Osteocyte (in vitro differentiated cells): ENCODE measurements around the gene LCORL. TPM values are rescaled to one million over a fixed set of nuclear protein-coding genes. Genes with fewer than 3 reads are reported as not detected.

ENCODE experiments used
- DNase-seq: peaks from one replicate; pipeline ENCODE4 v3.0.0; 2021; ENCODE audit warnings: mixed read lengths; ENCODE audit not compliant: unreplicated experiment; ENCODE audit errors: extremely low spot score
- H3K27ac Mint-ChIP-seq: one replicate; pipeline ENCODE4 v1.8.0; 2021; ENCODE audit warnings: mild to moderate bottlenecking, mixed read lengths; ENCODE audit not compliant: unreplicated experiment
- H3K27me3 Mint-ChIP-seq: one replicate; pipeline ENCODE4 v1.8.0; 2021; ENCODE audit warnings: mixed read lengths; ENCODE audit not compliant: unreplicated experiment
- H3K36me3 Mint-ChIP-seq: one replicate; pipeline ENCODE4 v1.8.0; 2021; ENCODE audit warnings: mixed read lengths; ENCODE audit not compliant: unreplicated experiment
- H3K4me1 Mint-ChIP-seq: one replicate; pipeline ENCODE4 v1.8.0; 2021; ENCODE audit warnings: mixed read lengths; ENCODE audit not compliant: unreplicated experiment
- H3K4me3 Mint-ChIP-seq: one replicate; pipeline ENCODE4 v1.8.0; 2021; ENCODE audit warnings: mild to moderate bottlenecking, moderate library complexity, mixed read lengths; ENCODE audit not compliant: unreplicated experiment
- H3K9me3 Mint-ChIP-seq: one replicate; pipeline ENCODE4 v1.8.0; 2021; ENCODE audit warnings: mixed read lengths; ENCODE audit not compliant: unreplicated experiment
- total RNA-seq: library from RNA; stranded (reverse); gene quantifications from 2 replicates; pipeline ENCODE4 v1.2.1, GENCODE V29; 2021
- TF ChIP-seq, protein P1 (sequence below): fragments of 200-600 bp; sonication (generic); IDR thresholded peaks from 2 replicates; pipeline ENCODE4 v1.5.0; 2021; ENCODE audit warnings: antibody characterized with exemption, mild to moderate bottlenecking, moderate library complexity

The LCORL gene
- total RNA-seq, 1 donor from 2014 or later, result 18.2 TPM

- H3K4me1 Mint-ChIP-seq, result no peaks in the 10 kb centered on the region
- no peak for DNase-seq
- no peak overlapping the region for H3K4me3 Mint-ChIP-seq
- H3K36me3 Mint-ChIP-seq, result peaks cover 8% of the 10 kb centered on the region
- TF ChIP-seq, protein P1, sequence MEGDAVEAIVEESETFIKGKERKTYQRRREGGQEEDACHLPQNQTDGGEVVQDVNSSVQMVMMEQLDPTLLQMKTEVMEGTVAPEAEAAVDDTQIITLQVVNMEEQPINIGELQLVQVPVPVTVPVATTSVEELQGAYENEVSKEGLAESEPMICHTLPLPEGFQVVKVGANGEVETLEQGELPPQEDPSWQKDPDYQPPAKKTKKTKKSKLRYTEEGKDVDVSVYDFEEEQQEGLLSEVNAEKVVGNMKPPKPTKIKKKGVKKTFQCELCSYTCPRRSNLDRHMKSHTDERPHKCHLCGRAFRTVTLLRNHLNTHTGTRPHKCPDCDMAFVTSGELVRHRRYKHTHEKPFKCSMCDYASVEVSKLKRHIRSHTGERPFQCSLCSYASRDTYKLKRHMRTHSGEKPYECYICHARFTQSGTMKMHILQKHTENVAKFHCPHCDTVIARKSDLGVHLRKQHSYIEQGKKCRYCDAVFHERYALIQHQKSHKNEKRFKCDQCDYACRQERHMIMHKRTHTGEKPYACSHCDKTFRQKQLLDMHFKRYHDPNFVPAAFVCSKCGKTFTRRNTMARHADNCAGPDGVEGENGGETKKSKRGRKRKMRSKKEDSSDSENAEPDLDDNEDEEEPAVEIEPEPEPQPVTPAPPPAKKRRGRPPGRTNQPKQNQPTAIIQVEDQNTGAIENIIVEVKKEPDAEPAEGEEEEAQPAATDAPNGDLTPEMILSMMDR, result no peak
- no peaks in the 10 kb centered on the region for H3K27me3 Mint-ChIP-seq
- H3K27ac Mint-ChIP-seq, result no peak overlapping the region
- H3K9me3 Mint-ChIP-seq, result no peaks in the 10 kb centered on the region
Observed at GRCh38 chr4:17894421-17894820, 127.1 kb downstream of the LCORL start.

DNA sequence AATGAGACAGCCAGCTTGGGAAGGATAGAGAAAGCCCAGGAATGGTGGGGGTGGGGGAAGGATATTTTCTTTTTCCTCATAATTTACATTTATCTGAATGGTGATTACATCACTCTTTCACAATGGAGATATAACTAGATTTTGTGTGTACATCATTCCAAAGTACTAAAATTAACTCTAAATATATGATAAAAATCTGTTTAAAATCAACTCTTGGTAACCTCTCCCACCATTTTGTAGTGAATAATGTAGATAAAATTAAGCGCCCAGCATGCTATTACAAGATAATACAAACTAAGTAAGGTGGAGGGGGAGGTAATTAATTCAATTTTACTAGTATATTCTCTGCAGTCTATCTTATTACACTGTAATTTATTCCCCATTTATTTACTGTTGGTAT lies 131.9 kb downstream of the LCORL start:
- H3K36me3 Mint-ChIP-seq, result peaks cover 5% of the 10 kb centered on the region
- DNase-seq, result no peak
- TF ChIP-seq, protein P1, result no peak
- H3K4me3 Mint-ChIP-seq, result no peak overlapping the region
- H3K27ac Mint-ChIP-seq, result no peak overlapping the region
- H3K4me1 Mint-ChIP-seq, result peaks cover 2% of the 10 kb centered on the region
- no peaks in the 10 kb centered on the region for H3K9me3 Mint-ChIP-seq
- H3K27me3 Mint-ChIP-seq, result no peaks in the 10 kb centered on the region

GRCh38 chr4:17884511-17884910 lies 137.0 kb downstream of the LCORL start:
- H3K27me3 Mint-ChIP-seq, result no peaks in the 10 kb centered on the region
- TF ChIP-seq, protein P1, result no peak
- H3K27ac Mint-ChIP-seq, result no peak overlapping the region
- no peaks in the 10 kb centered on the region for H3K9me3 Mint-ChIP-seq
- DNase-seq, result no peak
- H3K36me3 Mint-ChIP-seq, result peaks cover 8% of the 10 kb centered on the region
- peaks cover 9% of the 10 kb centered on the region for H3K4me1 Mint-ChIP-seq
- no peak overlapping the region for H3K4me3 Mint-ChIP-seq

GRCh38 chr4:17884063-17884462 lies 137.5 kb downstream of the LCORL start:
- H3K36me3 Mint-ChIP-seq, result peaks cover 8% of the 10 kb centered on the region
- H3K27me3 Mint-ChIP-seq, result no peaks in the 10 kb centered on the region
- no peak overlapping the region for H3K27ac Mint-ChIP-seq
- H3K9me3 Mint-ChIP-seq, result no peaks in the 10 kb centered on the region
- TF ChIP-seq, protein P1, result no peak
- no peak for DNase-seq
- no peak overlapping the region for H3K4me3 Mint-ChIP-seq
- peaks cover 9% of the 10 kb centered on the region for H3K4me1 Mint-ChIP-seq

DNA sequence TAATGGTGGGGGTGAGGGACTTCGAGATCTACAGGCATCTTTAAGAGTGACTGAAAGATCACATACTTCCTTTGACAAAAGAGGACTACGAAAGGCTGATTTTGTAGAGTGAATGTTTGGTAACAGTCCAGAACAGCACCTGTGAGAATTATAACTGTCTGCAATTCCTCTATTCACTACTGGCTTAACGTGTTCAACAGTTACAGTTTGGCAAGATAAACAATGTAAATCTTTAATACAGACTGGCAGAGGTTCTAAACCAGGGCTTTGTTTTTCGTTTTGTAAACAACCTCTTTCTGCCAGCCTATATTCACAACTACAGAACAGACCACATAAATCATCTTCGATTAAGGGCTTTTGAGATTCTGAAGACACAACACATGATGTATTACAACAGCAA lies 143.9 kb downstream of the LCORL start:
- Mint-ChIP-seq H3K27ac (no peak overlapping the region), H3K9me3 (peaks cover 14% of the 10 kb centered on the region), H3K4me3 (no peak overlapping the region), H3K36me3 (peaks cover 12% of the 10 kb centered on the region), H3K4me1 (no peaks in the 10 kb centered on the region), H3K27me3 (no peaks in the 10 kb centered on the region)
- TF ChIP-seq, protein P1, result no peak
- no peak for DNase-seq
